HG03565 (cell line): ENCODE results near the gene HLA-DOA.

ENCODE experiments used
- ATAC-seq: cut with Tn5 transposase; IDR thresholded peaks from one replicate; pipeline ENCODE4 v1.9.1; 2021; ENCODE audit warnings: mild to moderate bottlenecking, moderate library complexity; ENCODE audit not compliant: unreplicated experiment

The HLA-DOA gene

GRCh38 chr6:33008944-33009861 is at the start of gene HLA-DOA:
TSS of gene HLA-DOA (minus strand) at chr6:33009591.
- peak; percentile 70 for ATAC-seq

- no peak for ATAC-seq
These were observed 48.1 kb upstream of the HLA-DOA start for GRCh38 chr6:33057222-33058150.

GRCh38 chr6:33053230-33053629 is 43.8 kb upstream of the HLA-DOA start:
- no peak for ATAC-seq

- no peak for ATAC-seq
These were observed 43.2 kb upstream of the HLA-DOA start for GRCh38 chr6:33052627-33053026.

- no peak for ATAC-seq
These were observed 40.8 kb upstream of the HLA-DOA start for GRCh38 chr6:33050014-33050810.

GRCh38 chr6:33049323-33050013 is 40.1 kb upstream of the HLA-DOA start:
- no peak for ATAC-seq

GRCh38 chr6:33040157-33040556 is 30.8 kb upstream of the HLA-DOA start:
- no peak for ATAC-seq

GRCh38 chr6:33036535-33036934 is 27.1 kb upstream of the HLA-DOA start:
- no peak for ATAC-seq

- no peak for ATAC-seq
These were observed 25.2 kb upstream of the HLA-DOA start for GRCh38 chr6:33034554-33034953.

- ATAC-seq = no peak
These were observed 20.9 kb upstream of the HLA-DOA start for GRCh38 chr6:33030245-33030644.

GRCh38 chr6:33029328-33030184 is 20.2 kb upstream of the HLA-DOA start:
- peak; percentile 67 for ATAC-seq

- ATAC-seq = no peak
These were observed 18.9 kb upstream of the HLA-DOA start for GRCh38 chr6:33028220-33028849.

- no peak for ATAC-seq
These were observed 15.1 kb upstream of the HLA-DOA start for GRCh38 chr6:33024521-33024920.

- no peak for ATAC-seq
These were observed 14.1 kb upstream of the HLA-DOA start for GRCh38 chr6:33023536-33023935.

GRCh38 chr6:33021917-33022316 is 12.5 kb upstream of the HLA-DOA start:
- ATAC-seq = no peak

- ATAC-seq = peak; percentile 5
These were observed 10.0 kb upstream of the HLA-DOA start for GRCh38 chr6:33019372-33019771.

- ATAC-seq = peak; percentile 66
These were observed 9.5 kb upstream of the HLA-DOA start for GRCh38 chr6:33018904-33019303.

- no peak for ATAC-seq
These were observed 9.0 kb upstream of the HLA-DOA start for GRCh38 chr6:33018418-33018817.
